GM18498 (cell line): ENCODE data around the gene INHBC.
"Not testable (repeated sequence)": the region's sequence is repeated elsewhere in the genome, so short reads cannot be mapped to it uniquely, and the experiment has no call there.

ENCODE experiments used
- ATAC-seq: cut with Tn5 transposase; IDR thresholded peaks from one replicate; pipeline ENCODE4 v1.9.1; 2021; ENCODE audit warnings: mild to moderate bottlenecking, moderate library complexity; ENCODE audit not compliant: unreplicated experiment

Gene INHBC

GRCh38 chr12:57434517-57435223 lies at the start of gene INHBC:
TSS of gene INHBC (plus strand) at chr12:57434784. CDS start at chr12:57434887, 103 bp downstream.
- ATAC-seq, result no peak

GRCh38 chr12:57385586-57385985 lies 49.0 kb upstream of the INHBC start:
- no peak for ATAC-seq

- no peak for ATAC-seq
These were observed 48.3 kb upstream of the INHBC start for GRCh38 chr12:57386187-57386720.

GRCh38 chr12:57388425-57388824 lies 46.2 kb upstream of the INHBC start:
- no peak for ATAC-seq

- ATAC-seq, result no peak
These were observed 45.6 kb upstream of the INHBC start for GRCh38 chr12:57389033-57389432.

GRCh38 chr12:57390174-57390573 lies 44.4 kb upstream of the INHBC start:
- no peak for ATAC-seq

GRCh38 chr12:57395121-57395520 lies 39.5 kb upstream of the INHBC start:
- no peak for ATAC-seq

GRCh38 chr12:57397441-57397840 lies 37.1 kb upstream of the INHBC start:
- ATAC-seq, result no peak

- ATAC-seq, result not testable (repeated sequence)
These were observed 34.7 kb upstream of the INHBC start for GRCh38 chr12:57399718-57400463.

- ATAC-seq, result no peak
These were observed 33.4 kb upstream of the INHBC start for GRCh38 chr12:57401165-57401564.

GRCh38 chr12:57402156-57402555 lies 32.4 kb upstream of the INHBC start:
- ATAC-seq, result not testable (repeated sequence)

- no peak for ATAC-seq
These were observed 29.5 kb upstream of the INHBC start for GRCh38 chr12:57404966-57405640.

GRCh38 chr12:57410534-57410933 lies 24.1 kb upstream of the INHBC start:
- no peak for ATAC-seq

GRCh38 chr12:57414160-57414559 lies 20.4 kb upstream of the INHBC start:
- ATAC-seq, result not testable (repeated sequence)

GRCh38 chr12:57415088-57415487 lies 19.5 kb upstream of the INHBC start:
- ATAC-seq, result no peak

- ATAC-seq, result no peak
These were observed 18.3 kb upstream of the INHBC start for GRCh38 chr12:57416039-57416996.

GRCh38 chr12:57418255-57418654 lies 16.3 kb upstream of the INHBC start:
- no peak for ATAC-seq

GRCh38 chr12:57419495-57419894 lies 15.1 kb upstream of the INHBC start:
- no peak for ATAC-seq

- no peak for ATAC-seq
These were observed 14.1 kb upstream of the INHBC start for GRCh38 chr12:57420482-57420881.

- not testable (repeated sequence) for ATAC-seq
These were observed 7.6 kb upstream of the INHBC start for GRCh38 chr12:57426948-57427347.
